ENCODE measurements around the gene TFRC. TPM values are rescaled to one million over a fixed set of nuclear protein-coding genes. Genes with fewer than 3 reads are reported as not detected.
"Not testable (repeated sequence)": the region's sequence is repeated elsewhere in the genome, so short reads cannot be mapped to it uniquely, and the experiment has no call there.

The TFRC gene
- total RNA-seq = 141 TPM

- DNase-seq (ENCODE audit: low read depth in 2 of 3, low spot score in 2 of 3) = peak; percentile 95 to 97 (median 95)
Measured at GRCh38 chr3:196081834-196082618, at the start of gene TFRC. Gene TFRC, minus strand, starts transcription at chr3:196082090. Its CDS starts 4,991 bp downstream, at chr3:196077099.

GRCh38 chr3:196128172-196128843 is 46.4 kb upstream of the TFRC start:
- DNase-seq (ENCODE audit: low read depth in 2 of 3, low spot score in 2 of 3) = no peak

GRCh38 chr3:196127308-196128040 is 45.6 kb upstream of the TFRC start:
- peak in 2 of 3 donors; percentile 58 to 62 for DNase-seq (ENCODE audit: low read depth in 2 of 3, low spot score in 2 of 3)

GRCh38 chr3:196124608-196125007 is 42.7 kb upstream of the TFRC start:
- no peak for DNase-seq (ENCODE audit: low read depth in 2 of 3, low spot score in 2 of 3)

GRCh38 chr3:196122688-196123046 is 40.8 kb upstream of the TFRC start:
- no peak for DNase-seq (ENCODE audit: low read depth in 2 of 3, low spot score in 2 of 3)

GRCh38 chr3:196122021-196122687 is 40.3 kb upstream of the TFRC start:
- DNase-seq (ENCODE audit: low read depth in 2 of 3, low spot score in 2 of 3) = peak in 1 of 3 donors; percentile 24

- DNase-seq (ENCODE audit: low read depth in 2 of 3, low spot score in 2 of 3) = no peak
Measured at GRCh38 chr3:196121066-196121465, 39.2 kb upstream of the TFRC start.

- peak in 2 of 3 donors; percentile 69 to 87 for DNase-seq (ENCODE audit: low read depth in 2 of 3, low spot score in 2 of 3)
Measured at GRCh38 chr3:196120291-196120951, 38.5 kb upstream of the TFRC start.

GRCh38 chr3:196117809-196118208 is 35.9 kb upstream of the TFRC start:
- peak in 1 of 3 donors; percentile 44 for DNase-seq (ENCODE audit: low read depth in 2 of 3, low spot score in 2 of 3)

GRCh38 chr3:196115678-196116083 is 33.8 kb upstream of the TFRC start:
- DNase-seq (ENCODE audit: low read depth in 2 of 3, low spot score in 2 of 3) = no peak

- peak in 1 of 3 donors; percentile 76 for DNase-seq (ENCODE audit: low read depth in 2 of 3, low spot score in 2 of 3)
Measured at GRCh38 chr3:196111939-196112386, 30.1 kb upstream of the TFRC start.

- DNase-seq (ENCODE audit: low read depth in 2 of 3, low spot score in 2 of 3) = no peak
Measured at GRCh38 chr3:196108075-196108743, 26.3 kb upstream of the TFRC start.

GRCh38 chr3:196104707-196105106 is 22.8 kb upstream of the TFRC start:
- not testable (repeated sequence) for DNase-seq (ENCODE audit: low read depth in 2 of 3, low spot score in 2 of 3)

GRCh38 chr3:196098365-196098980 is 16.6 kb upstream of the TFRC start:
- peak in 1 of 3 donors; percentile 45 for DNase-seq (ENCODE audit: low read depth in 2 of 3, low spot score in 2 of 3)

- no peak for DNase-seq (ENCODE audit: low read depth in 2 of 3, low spot score in 2 of 3)
Measured at GRCh38 chr3:196097373-196098154, 15.7 kb upstream of the TFRC start.

- DNase-seq (ENCODE audit: low read depth in 2 of 3, low spot score in 2 of 3) = peak in 1 of 3 donors; percentile 66
Measured at GRCh38 chr3:196096382-196096953, 14.6 kb upstream of the TFRC start.

GRCh38 chr3:196093317-196094111 is 11.6 kb upstream of the TFRC start:
- peak in 1 of 3 donors; percentile 24 for DNase-seq (ENCODE audit: low read depth in 2 of 3, low spot score in 2 of 3)

Measured in hematopoietic multipotent progenitor cell (in vitro differentiated cells).